Endothelial cell of umbilical vein (primary cell): ENCODE results near the gene PBX3. TPM values are rescaled to one million over a fixed set of nuclear protein-coding genes. Genes with fewer than 3 reads are reported as not detected.

Experiments
- BruUV-seq: library from RNA; stranded (reverse); fragments of 400-500 nt; replicated peaks from 2 replicates; lab custom pipeline; 2021; lab: Mats Ljungman, UMichigan
- CTCF ChIA-PET: fragments of 300-600, 350-600 bp; sonication (Branson Sonifier 250); formaldehyde crosslinking; loops from one replicate; lab custom pipeline; 2021; ENCODE audit warnings: antibody characterized with exemption, inconsistent platforms; lab: Charles Lee
- POLR2A ChIA-PET: fragments of 300-600, 350-600 bp; sonication (Branson Sonifier 250); formaldehyde crosslinking; loops from one replicate; lab custom pipeline; 2021; ENCODE audit warnings: antibody characterized with exemption, inconsistent platforms; lab: Charles Lee
- DNase-seq: peaks from one replicate; pipeline ENCODE4 v3.0.0-alpha.2; 2011; ENCODE audit warnings: low read depth, low spot score
- FAIRE-seq: peaks from 2 replicates; lab custom pipeline; 2011; peaks lifted over from hg19 to GRCh38; lab: Jason Lieb, UNC
- H2AFZ ChIP-seq: 2 replicates; pipeline ENCODE4 v1.6.0; 2012; ENCODE audit warnings: low read depth, low read length, control low read depth, inconsistent platforms
- H3K27ac ChIP-seq: 2 replicates; pipeline ENCODE4 v1.5.1; 2011; ENCODE audit warnings: low read depth, mild to moderate bottlenecking, control low read depth, low read length, moderate library complexity; ENCODE audit not compliant: insufficient read depth
- H3K27me3 ChIP-seq, 2 experiments: 2 replicates each; pipeline versions ENCODE4 v1.6.0 to v1.6.1; 2011; ENCODE audit warnings: low read length in 2 of 2, mixed read lengths in 1 of 2; ENCODE audit not compliant: control insufficient read depth in 2 of 2, insufficient read depth in 2 of 2
- H3K36me3 ChIP-seq, 2 experiments: 2 replicates in 1 of 2; 3 replicates in 1 of 2; pipeline ENCODE4 v1.5.1; 2011; ENCODE audit warnings: low read length in 2 of 2, mild to moderate bottlenecking in 1 of 2, moderate library complexity in 1 of 2; ENCODE audit not compliant: control insufficient read depth in 2 of 2, insufficient read depth in 2 of 2; ENCODE audit errors: extremely low read depth in 1 of 2
- H3K4me1 ChIP-seq: 3 replicates; pipeline ENCODE4 v1.5.1; 2011; ENCODE audit warnings: mild to moderate bottlenecking, low read length; ENCODE audit not compliant: control insufficient read depth, insufficient read depth; ENCODE audit errors: extremely low read depth
- H3K4me2 ChIP-seq: 2 replicates; pipeline ENCODE4 v1.6.1; 2011; ENCODE audit warnings: low read length, control low read depth, mixed read lengths; ENCODE audit not compliant: insufficient read depth
- H3K4me3 ChIP-seq, 3 experiments: fragments of 200-600 bp in 1 of 3; sonication (generic), shearing (Covaris generic) in 1 of 3; replicated peaks in 1 of 3; 2 replicates each; pipeline ENCODE4 v1.5.1; 2011 to 2016; ENCODE audit warnings: control low read depth in 3 of 3, low read length in 3 of 3, mild to moderate bottlenecking in 2 of 3, inconsistent platforms in 1 of 3, low read depth in 1 of 3, moderate library complexity in 1 of 3; ENCODE audit not compliant: insufficient read depth in 1 of 3
- H3K79me2 ChIP-seq: 2 replicates; pipeline ENCODE4 v1.6.0; 2012; ENCODE audit warnings: low read length, inconsistent platforms; ENCODE audit not compliant: control insufficient read depth, insufficient read depth
- H3K9ac ChIP-seq: replicated peaks from 2 replicates; pipeline ENCODE3; 2011; ENCODE audit warnings: low read length, control low read depth; ENCODE audit not compliant: insufficient read depth; ENCODE audit errors: extremely low read depth
- H3K9me1 ChIP-seq: replicated peaks from 3 replicates; pipeline ENCODE4 v1.6.0; 2011; ENCODE audit warnings: mild to moderate bottlenecking, low read length; ENCODE audit not compliant: control insufficient read depth, insufficient read depth; ENCODE audit errors: extremely low read depth
- H3K9me3 ChIP-seq: replicated peaks from 2 replicates; pipeline ENCODE4 v1.5.1; 2012; ENCODE audit warnings: low read length, inconsistent platforms; ENCODE audit not compliant: control insufficient read depth, insufficient read depth
- H4K20me1 ChIP-seq: replicated peaks from 2 replicates; pipeline ENCODE3; 2011; ENCODE audit warnings: mild to moderate bottlenecking, low read length; ENCODE audit not compliant: control insufficient read depth, insufficient read depth; ENCODE audit errors: extremely low read depth
- CTCF ChIP-seq, 2 donors: IDR thresholded peaks; 1 replicate in 1 of 2; 2 replicates in 1 of 2; pipeline ENCODE4 v1.5.1; 2011; ENCODE audit warnings: low read length in 2 of 2, mild to moderate bottlenecking in 2 of 2, moderate library complexity in 2 of 2, control low read depth in 1 of 2, inconsistent platforms in 1 of 2, low read depth in 1 of 2; ENCODE audit not compliant: insufficient read depth in 1 of 2; ENCODE audit errors: extremely low read depth in 1 of 2
- EZH2 ChIP-seq: IDR thresholded peaks from 2 replicates; pipeline ENCODE4 v1.6.1; 2012; ENCODE audit warnings: borderline replicate concordance, low read depth, mild to moderate bottlenecking, moderate library complexity, low read length, inconsistent platforms; ENCODE audit not compliant: severe bottlenecking
- FOS ChIP-seq: IDR thresholded peaks from 2 replicates; pipeline ENCODE4 v1.6.1; 2011; ENCODE audit warnings: mild to moderate bottlenecking, low read length, moderate library complexity, borderline replicate concordance; ENCODE audit not compliant: insufficient read depth
- GATA2 ChIP-seq: IDR thresholded peaks from 2 replicates; pipeline ENCODE4 v1.7.0; 2011; ENCODE audit warnings: low read depth, mild to moderate bottlenecking, moderate library complexity, mixed read lengths, low read length; ENCODE audit not compliant: insufficient read length, insufficient read depth
- JUN ChIP-seq: IDR thresholded peaks from 2 replicates; pipeline ENCODE4 v1.6.1; 2011; ENCODE audit warnings: borderline replicate concordance, low read depth; ENCODE audit not compliant: insufficient read length, insufficient read depth
- MAX ChIP-seq: IDR thresholded peaks from 2 replicates; pipeline ENCODE4 v1.6.1; 2011; ENCODE audit not compliant: insufficient read depth, insufficient read length
- MYC ChIP-seq: IDR thresholded peaks from one replicate; pipeline ENCODE4 v1.6.1; 2011; ENCODE audit warnings: mild to moderate bottlenecking, low read depth, low read length
- POLR2A ChIP-seq: IDR thresholded peaks from 2 replicates; pipeline ENCODE4 v1.6.1; 2012; ENCODE audit warnings: low read depth, mild to moderate bottlenecking, control low read depth, low read length
- POLR2AphosphoS5 ChIP-seq: IDR thresholded peaks from 2 replicates; pipeline ENCODE4 v1.6.1; 2012; ENCODE audit warnings: low read depth, mild to moderate bottlenecking, control low read depth, low read length, moderate library complexity; ENCODE audit not compliant: insufficient read depth
- dilution Hi-C: fragments of 300-500 bp; cut with MboI; formaldehyde crosslinking; loops from one replicate; pipeline ENCODE4 v1.15.0; 2019; ENCODE audit warnings: low sequenced_read_pairs; ENCODE audit not compliant: extremely low pct_ligation_motif_present
- intact Hi-C: fragments of 100-400 bp; cut with micrococcal nuclease; formaldehyde crosslinking; loops from one replicate; pipeline ENCODE4 v1.10.0; 2022
- polyA plus RNA-seq, 4 experiments: library from polyadenylated mRNA; depleted of rRNA in 3 of 4; stranded (reverse) in 3 of 4; unstranded in 1 of 4; fragments of >200 nt; gene quantifications; 2 replicates each; pipeline versions ENCODE4 v1.2.1 to v1.2.3, GENCODE V29; 2011 to 2012; ENCODE audit warnings: missing spikeins in 1 of 4
- total RNA-seq: library from RNA; stranded (reverse); gene quantifications from 2 replicates; pipeline ENCODE4 v1.2.3, GENCODE V29; 2021

Gene PBX3
- total and polyA plus RNA-seq, 2 donors (not counting 3 experiments of a cell fraction or from before 2014, with no cell fraction given) = 18.8 to 42.0 TPM

- H3K9me3 ChIP-seq = no peaks in the 10 kb centered on the region
- DNase-seq = no peak
- H3K36me3 ChIP-seq = no peaks in the 10 kb centered on the region
- no peaks in the 10 kb centered on the region for H3K27me3 ChIP-seq
- no peak for TF ChIP-seq POLR2AphosphoS5
- no peak for TF ChIP-seq GATA2
- no peak for TF ChIP-seq JUN
- no peak for TF ChIP-seq EZH2
- H3K9ac ChIP-seq = no peak overlapping the region
- H4K20me1 ChIP-seq = no peaks in the 10 kb centered on the region
- no peak overlapping the region for H2AFZ ChIP-seq
- H3K9me1 ChIP-seq = no peaks in the 10 kb centered on the region
- dilution Hi-C loops = no loop called here
- BruUV-seq = no TSS peak
- H3K79me2 ChIP-seq = peaks cover 28% of the 10 kb centered on the region
- H3K4me2 ChIP-seq = no peak overlapping the region
- no peak for FAIRE-seq
- H3K4me1 ChIP-seq = peaks cover 15% of the 10 kb centered on the region
- intact Hi-C loops = no loop called here
- no peak overlapping the region for H3K27ac ChIP-seq
- H3K4me3 ChIP-seq = no peak overlapping the region
- CTCF ChIA-PET = interaction anchor here (2.0 kb wide), 1 partner anchor 10 kb away, joined by 5 read pairs; no protein-coding TSS in a partner anchor
- POLR2A ChIA-PET = no interaction called here
Measured at GRCh38 chr9:125787715-125788114, 40.5 kb downstream of the PBX3 start.

- intact Hi-C loops (no loop called here), dilution Hi-C loops (no loop called here)
- FAIRE-seq (no peak), DNase-seq (no peak)
- ChIA-PET POLR2A (no interaction called here), CTCF (interaction anchor here (0.8 to 2.0 kb wide), 2 partner anchors 9 to 230 kb away, joined by 3 to 5 read pairs; no protein-coding TSS in a partner anchor)
- Histone ChIP-seq H3K27me3 (no peaks in the 10 kb centered on the region), H3K9me3 (no peaks in the 10 kb centered on the region), H4K20me1 (no peaks in the 10 kb centered on the region), H3K4me3 (no peak overlapping the region), H3K27ac (no peak overlapping the region), H3K9me1 (no peaks in the 10 kb centered on the region), H3K79me2 (peaks cover 26% of the 10 kb centered on the region), H3K36me3 (no peaks in the 10 kb centered on the region), H3K4me1 (peaks cover 15% of the 10 kb centered on the region), H3K9ac (no peak overlapping the region), H2AFZ (no peak overlapping the region), H3K4me2 (no peak overlapping the region)
- no TSS peak for BruUV-seq
- TF ChIP-seq EZH2 = no peak
- TF ChIP-seq CTCF (IDR thresholded peaks at IDR 0.05; ENCODE audit: extremely low read depth in 1 of 2, insufficient read depth in 1 of 2, low read depth in 1 of 2, low read length in 2 of 2) = no peak
- TF ChIP-seq POLR2AphosphoS5 = no peak
- TF ChIP-seq GATA2 = no peak
- no peak for TF ChIP-seq MYC
- TF ChIP-seq JUN = no peak
- TF ChIP-seq POLR2A = no peak
- TF ChIP-seq MAX = no peak
- TF ChIP-seq FOS = no peak
Measured at GRCh38 chr9:125789196-125789595, 42.0 kb downstream of the PBX3 start.
